T47D (cell line): ENCODE results near the gene ACR.

ENCODE experiments used
- DNase-seq, 2 experiments: peaks; one replicate each; pipeline versions ENCODE4 v3.0.0 to v3.0.0-alpha.2; 2011 to 2012; ENCODE audit warnings: low read depth in 1 of 2, low spot score in 1 of 2
- JUND ChIP-seq: IDR thresholded peaks from 2 replicates; pipeline ENCODE4 v1.6.1; 2012; ENCODE audit warnings: low read depth
- in situ Hi-C: cut with HindIII; loops from 2 replicates; pipeline ENCODE4 v1.10.0; 2016; ENCODE audit warnings: low sequenced_read_pairs, low pct_unique_long_range_greater_than_20kb

Gene ACR

DNA sequence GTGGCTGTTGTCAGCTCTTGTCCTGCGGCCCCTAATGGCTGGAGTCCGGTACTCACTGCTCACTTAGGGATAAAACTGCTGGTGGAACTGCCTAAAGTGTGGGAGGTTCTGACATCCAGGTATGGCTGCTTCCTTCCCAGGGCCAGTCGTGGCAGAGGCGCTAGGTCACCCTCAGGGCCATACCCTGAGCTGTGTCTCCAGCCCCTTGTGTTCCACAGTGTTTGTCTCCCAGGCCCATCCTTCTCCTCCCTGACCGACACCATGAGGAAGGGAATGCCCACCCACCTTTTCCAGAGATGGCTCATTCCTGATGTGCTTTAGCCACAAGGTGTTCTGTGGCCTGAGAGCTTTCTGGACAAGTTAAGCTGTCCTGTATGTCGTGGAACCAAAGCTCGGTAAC, 12.4 kb upstream of the ACR start:
- in situ Hi-C loops: no loop called here
- TF ChIP-seq JUND: no peak
- no peak for DNase-seq

GRCh38 chr22:50726643-50727340, 11.2 kb upstream of the ACR start:
- peak in 1 of 2 experiments; percentile 23 for DNase-seq
- in situ Hi-C loops: no loop called here
- no peak for TF ChIP-seq JUND

DNA sequence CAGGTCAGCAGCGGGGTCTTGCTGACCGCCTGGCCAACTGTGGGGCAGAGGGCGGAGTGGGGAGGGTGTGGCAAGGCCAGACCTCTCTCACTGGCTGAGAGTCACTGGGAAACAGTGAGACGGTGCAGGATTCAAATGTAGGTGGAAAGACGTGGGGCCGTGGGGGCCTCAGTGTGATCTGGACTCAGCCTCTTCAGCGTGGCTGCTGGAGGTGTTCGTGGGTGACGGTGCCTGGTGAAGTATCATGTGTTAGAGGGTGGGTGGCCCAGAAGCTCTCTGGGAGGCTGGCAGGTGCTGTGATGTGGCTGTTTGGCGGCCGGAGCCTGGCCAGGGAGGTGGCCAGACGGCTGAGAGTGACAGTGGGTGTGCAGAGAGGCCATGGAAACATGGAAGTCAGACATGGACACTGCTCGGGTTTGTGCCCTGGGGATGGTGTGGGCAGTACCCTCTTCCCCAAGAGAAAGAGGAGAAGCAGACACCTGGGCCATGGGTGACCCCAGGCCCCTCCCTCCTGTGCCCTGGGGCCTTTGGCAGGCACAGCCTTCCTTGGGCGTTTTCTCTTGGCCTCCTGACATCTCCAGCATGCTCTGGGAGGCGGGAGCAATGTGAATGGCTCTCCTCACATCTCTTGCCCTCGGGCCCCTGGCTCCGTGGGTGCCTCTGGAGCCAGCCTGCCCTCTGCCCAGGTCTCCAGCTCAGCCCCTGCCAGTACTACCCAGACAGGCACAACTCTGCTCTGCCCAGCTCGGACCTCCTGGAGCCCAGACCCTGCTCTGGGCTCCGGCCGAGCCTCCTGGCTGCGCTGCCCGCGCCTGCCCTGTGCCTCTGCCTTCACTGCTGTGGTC, 10.1 kb upstream of the ACR start:
- DNase-seq: no peak
- in situ Hi-C loops: no loop called here
- no peak for TF ChIP-seq JUND

DNA sequence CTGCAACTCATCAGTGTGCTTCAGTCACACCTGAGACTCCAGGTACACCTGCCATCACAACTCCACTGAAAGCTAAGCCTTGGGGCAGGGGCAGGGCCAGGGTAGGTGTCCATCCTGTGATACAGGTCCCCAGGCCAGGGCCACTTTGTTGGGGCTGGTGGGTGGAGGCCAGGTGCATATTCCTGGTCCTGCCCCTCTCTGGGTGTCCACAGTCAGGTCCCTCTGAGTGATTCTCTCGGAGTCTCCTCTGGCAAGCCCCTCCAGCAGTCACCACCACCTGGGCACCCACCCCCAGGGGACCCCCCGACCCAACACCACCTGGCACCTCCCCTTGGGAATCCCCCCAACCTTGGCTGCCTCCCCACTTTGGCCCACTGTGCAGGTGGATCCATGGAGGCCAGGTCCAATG, 9.5 kb upstream of the ACR start:
- TF ChIP-seq JUND: no peak
- in situ Hi-C loops: no loop called here
- DNase-seq: no peak

DNA sequence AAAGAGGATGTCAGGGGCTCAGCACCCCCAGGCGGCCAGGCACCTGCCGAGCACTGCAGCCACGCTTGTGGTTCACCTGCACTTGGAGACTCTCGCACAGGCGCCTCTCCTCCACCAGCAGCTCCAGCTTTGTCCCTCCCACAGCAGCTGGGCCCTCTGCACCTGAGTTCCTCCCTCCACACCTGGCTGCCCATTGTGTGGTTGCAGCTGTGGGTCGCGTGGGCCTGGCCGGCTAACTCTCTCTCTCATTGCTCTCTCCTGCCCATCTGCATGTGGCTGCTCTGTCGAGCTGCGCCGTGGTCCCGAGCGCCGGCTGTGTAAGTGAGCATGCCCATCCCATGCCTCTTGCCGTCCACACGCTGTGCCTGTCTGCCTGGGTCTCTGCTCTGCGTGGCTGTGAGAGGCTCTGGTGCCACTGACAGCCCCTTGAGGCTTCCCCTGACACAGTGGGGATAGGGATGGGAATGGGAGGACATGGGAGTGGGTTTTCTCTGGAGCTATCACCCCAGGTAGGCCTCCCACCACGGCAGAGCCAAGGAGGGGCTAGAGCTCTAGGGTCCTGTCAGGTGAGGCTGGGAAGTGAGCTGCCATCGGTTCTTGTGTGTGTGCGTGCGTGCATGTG, 8.5 kb upstream of the ACR start:
- DNase-seq: no peak
- no peak for TF ChIP-seq JUND
- in situ Hi-C loops: no loop called here

DNA sequence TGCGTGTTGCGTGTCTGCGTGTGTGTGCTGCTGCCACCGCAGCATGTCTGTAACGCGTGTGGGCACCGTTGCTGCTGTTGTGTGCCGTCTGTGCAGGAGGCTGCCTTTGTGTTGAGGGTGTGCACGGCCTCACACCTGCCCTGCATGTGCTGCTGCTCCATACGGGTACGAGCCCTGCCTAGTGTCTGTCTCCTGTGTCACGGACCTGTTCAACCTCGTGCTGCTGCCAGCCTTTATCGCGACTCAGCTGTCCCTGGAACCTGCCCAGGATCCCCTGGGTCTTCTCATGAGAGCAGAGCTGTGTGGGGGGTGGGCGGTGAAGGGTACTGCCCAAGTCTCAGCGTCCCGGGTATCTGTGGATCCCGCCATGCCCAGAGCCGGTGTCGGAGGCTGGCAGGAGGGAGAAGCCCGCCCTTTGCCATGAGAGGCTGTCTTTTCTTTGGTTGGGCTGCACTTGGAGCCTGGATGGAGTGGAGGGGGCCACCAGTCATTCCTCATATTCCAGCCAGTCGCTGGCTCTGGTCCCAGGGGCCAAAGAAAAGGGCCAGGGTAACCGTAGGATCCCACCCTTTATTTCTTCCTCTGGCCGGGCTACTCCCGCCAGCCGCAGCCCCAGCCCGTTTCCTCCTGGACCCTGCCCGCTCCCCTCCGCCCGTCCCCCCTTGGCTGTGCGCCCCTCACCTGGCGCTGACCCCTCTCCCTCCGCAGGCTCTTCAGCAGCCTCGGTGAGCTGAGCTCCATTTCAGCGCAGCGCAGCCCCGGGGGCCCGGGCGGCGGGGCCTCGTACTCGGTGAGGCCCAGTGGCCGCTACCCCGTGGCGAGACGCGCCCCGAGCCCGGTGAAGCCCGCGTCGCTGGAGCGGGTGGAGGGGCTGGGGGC, 7.8 kb upstream of the ACR start:
- TF ChIP-seq JUND: no peak
- in situ Hi-C loops: no loop called here
- no peak for DNase-seq

DNA sequence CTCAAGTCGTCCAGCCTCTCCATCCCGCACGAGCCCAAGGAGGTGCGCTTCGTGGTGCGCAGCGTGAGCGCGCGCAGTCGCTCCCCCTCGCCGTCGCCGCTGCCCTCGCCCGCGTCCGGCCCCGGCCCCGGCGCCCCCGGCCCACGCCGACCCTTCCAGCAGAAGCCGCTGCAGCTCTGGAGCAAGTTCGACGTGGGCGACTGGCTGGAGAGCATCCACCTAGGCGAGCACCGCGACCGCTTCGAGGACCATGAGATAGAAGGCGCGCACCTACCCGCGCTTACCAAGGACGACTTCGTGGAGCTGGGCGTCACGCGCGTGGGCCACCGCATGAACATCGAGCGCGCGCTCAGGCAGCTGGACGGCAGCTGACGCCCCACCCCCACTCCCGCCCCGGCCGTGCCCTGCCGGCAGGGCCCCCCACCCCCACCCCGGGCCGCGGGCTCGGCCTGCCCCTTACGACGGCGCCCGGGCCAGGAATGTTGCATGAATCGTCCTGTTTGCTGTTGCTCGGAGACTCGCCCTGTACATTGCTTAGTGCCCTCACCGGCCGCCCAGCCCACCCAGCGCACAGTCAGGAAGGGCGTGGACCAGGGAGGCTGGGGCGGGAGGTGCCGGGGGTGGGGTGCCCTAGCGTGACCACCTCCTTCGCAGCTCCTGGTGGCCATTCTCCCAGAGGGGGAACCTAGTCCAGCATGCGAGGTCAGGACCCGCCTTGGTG, 6.9 kb upstream of the ACR start:
- no peak for TF ChIP-seq JUND
- in situ Hi-C loops: no loop called here
- no peak for DNase-seq

DNA sequence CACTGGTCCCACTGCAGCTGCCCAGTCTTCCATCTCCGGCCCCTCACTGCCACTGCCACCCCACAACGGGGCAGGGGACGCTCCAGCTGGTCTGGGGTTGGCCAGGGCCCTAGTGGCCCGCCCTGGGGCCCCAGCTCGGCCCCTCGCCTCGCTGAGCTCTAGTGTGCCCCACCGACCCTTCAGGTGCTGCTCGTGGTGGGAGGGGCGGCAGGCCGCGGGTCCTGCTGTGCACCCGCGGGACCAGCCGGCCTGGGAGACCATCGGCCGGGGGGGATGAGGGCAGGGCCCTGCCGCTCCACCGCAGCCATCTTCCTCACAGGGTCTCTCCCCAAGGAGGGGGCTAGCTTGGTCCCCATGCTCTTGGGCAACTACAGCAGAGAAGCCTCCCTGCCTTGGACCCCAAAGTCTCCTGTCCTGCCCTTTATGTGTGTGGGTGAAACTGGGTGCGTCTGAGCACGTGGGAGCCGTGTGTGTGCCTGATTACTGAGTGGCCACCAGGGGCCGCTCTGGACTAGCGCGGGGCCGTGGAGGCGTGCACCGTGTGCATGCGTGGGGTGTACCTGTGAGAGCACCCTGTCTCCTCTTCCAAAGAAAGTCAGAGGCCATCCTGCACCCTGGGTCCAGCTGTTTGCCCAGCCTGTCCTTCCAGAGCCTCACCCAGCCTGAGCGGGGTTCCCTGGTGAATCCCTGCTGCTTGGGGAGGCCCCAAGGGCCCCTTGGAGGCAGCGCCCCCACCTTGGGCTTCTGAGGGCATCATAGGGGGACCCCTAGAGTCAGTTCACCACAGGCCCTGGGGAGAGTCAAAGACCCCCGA, 6.0 kb upstream of the ACR start:
- peak; percentile 71 to 90 for DNase-seq
- in situ Hi-C loops: no loop called here
- TF ChIP-seq JUND: no peak

DNA sequence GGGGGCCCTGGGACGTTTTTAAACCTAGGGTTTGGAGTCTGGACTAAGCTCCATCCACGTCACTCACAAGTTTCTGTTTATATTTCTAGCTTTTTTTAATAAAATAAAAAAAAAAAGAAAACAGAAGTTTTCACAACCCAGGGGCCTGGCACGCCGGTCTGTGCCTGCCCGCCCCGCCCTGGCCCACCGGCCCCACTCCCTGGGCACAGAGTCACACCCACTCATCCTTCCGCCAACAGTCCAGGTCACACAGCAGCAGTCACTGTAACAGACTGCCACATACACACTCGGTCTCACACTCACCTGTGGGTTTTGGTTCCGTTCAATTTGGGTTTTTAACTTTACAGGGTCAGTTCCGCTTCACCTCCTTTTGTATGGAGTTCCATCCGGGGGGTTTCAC, 5.3 kb upstream of the ACR start:
- DNase-seq: no peak
- TF ChIP-seq JUND: no peak
- in situ Hi-C loops: no loop called here

- TF ChIP-seq JUND: no peak
- no peak for DNase-seq
- in situ Hi-C loops: no loop called here
Measured at GRCh38 chr22:50733521-50734342, 4.3 kb upstream of the ACR start.
